GM12892 (cell line): ENCODE measurements around the gene GSK3B.

ENCODE experiments used
- POLR2A ChIP-seq: IDR thresholded peaks from 2 replicates; pipeline ENCODE4 v1.6.1; 2011; ENCODE audit warnings: low read depth, low read length, control low read depth
- POLR2AphosphoS5 ChIP-seq: IDR thresholded peaks from 2 replicates; pipeline ENCODE4 v1.6.1; 2011; ENCODE audit warnings: low read depth, low read length, control low read depth
- TAF1 ChIP-seq: IDR thresholded peaks from 2 replicates; pipeline ENCODE4 v1.6.1; 2011; ENCODE audit warnings: low read depth, mild to moderate bottlenecking, control low read depth, low read length, borderline replicate concordance

DNA sequence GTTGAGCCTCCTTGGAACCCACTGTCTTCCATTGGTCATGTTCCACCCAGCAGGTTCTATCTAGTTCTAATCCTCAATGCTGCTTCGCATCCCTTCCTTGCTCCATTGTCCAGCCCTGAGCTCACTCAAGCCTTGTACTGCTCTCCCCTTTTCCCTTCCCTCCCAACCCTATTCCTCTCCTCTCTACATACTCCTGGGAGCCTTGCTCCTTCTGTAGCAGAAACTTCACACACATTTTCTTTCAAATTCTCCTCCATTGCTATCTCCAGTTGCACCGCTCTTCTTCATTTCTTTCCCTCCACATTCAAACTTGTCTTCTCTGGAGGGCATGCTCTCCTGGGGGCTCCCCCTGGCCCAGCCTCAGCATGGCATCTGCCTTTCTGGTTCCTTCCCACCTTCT lies 297.9 kb downstream of the GSK3B start:
- TF ChIP-seq POLR2AphosphoS5: no peak
- TF ChIP-seq POLR2A: no peak
- no peak for TF ChIP-seq TAF1
